OCI-LY7 (cell line): ENCODE results near the gene IZUMO2. TPM values are rescaled to one million over a fixed set of nuclear protein-coding genes. Genes with fewer than 3 reads are reported as not detected.

Experiments
- BruUV-seq: library from RNA; stranded (reverse); fragments of 400-500 nt; replicated peaks from 2 replicates; lab custom pipeline; 2021; lab: Mats Ljungman, UMichigan
- CTCF ChIA-PET: fragments of 300-600 bp; sonication (Branson Sonifier 250); formaldehyde crosslinking; loops from one replicate; lab custom pipeline; 2022; ENCODE audit warnings: antibody characterized with exemption; ENCODE audit not compliant: unreplicated experiment; lab: Charles Lee
- POLR2A ChIA-PET: fragments of 300-600 bp; sonication (Branson Sonifier 250); formaldehyde crosslinking; loops from one replicate; lab custom pipeline; 2022; ENCODE audit warnings: antibody characterized with exemption; lab: Charles Lee
- DNase-seq: peaks from one replicate; pipeline ENCODE4 v3.0.0-alpha.2; 2015; ENCODE audit warnings: low spot score
- H2AFZ ChIP-seq: fragments of 200-600 bp; sonication (generic), shearing (Covaris generic); 2 replicates; pipeline ENCODE4 v1.6.1; 2014; ENCODE audit warnings: mild to moderate bottlenecking, antibody characterized with exemption, low read length, moderate library complexity
- H3K27ac ChIP-seq: fragments of 200-600 bp; sonication (generic); 2 replicates; pipeline ENCODE4 v1.5.1; 2014; ENCODE audit warnings: mixed run types, low read depth, mild to moderate bottlenecking, moderate library complexity, low read length, inconsistent platforms; ENCODE audit not compliant: poor library complexity, severe bottlenecking
- H3K36me3 ChIP-seq: fragments of 200-600 bp; sonication (generic); 2 replicates; pipeline ENCODE4 v1.6.1; 2014; ENCODE audit warnings: mild to moderate bottlenecking, antibody characterized with exemption, low read length, moderate library complexity, mixed read lengths; ENCODE audit not compliant: insufficient read depth
- H3K4me1 ChIP-seq: fragments of 200-600 bp; sonication (generic); 2 replicates; pipeline ENCODE4 v1.5.1; 2014; ENCODE audit warnings: mild to moderate bottlenecking, low read length; ENCODE audit not compliant: insufficient read depth, poor library complexity, severe bottlenecking
- H3K4me2 ChIP-seq: fragments of 200-600 bp; sonication (generic); 2 replicates; pipeline ENCODE4 v1.6.1; 2014; ENCODE audit warnings: mild to moderate bottlenecking, low read length
- H3K4me3 ChIP-seq: fragments of 200-600 bp; sonication (generic); 2 replicates; pipeline ENCODE4 v1.5.1; 2014; ENCODE audit warnings: mild to moderate bottlenecking, low read depth, low read length; ENCODE audit not compliant: poor library complexity, severe bottlenecking
- H3K79me2 ChIP-seq: fragments of 200-600 bp; sonication (generic); 2 replicates; pipeline ENCODE4 v1.6.1; 2016; ENCODE audit warnings: low read depth, mild to moderate bottlenecking, low read length, moderate library complexity, mixed read lengths; ENCODE audit not compliant: insufficient read depth
- H3K9me2 ChIP-seq: fragments of 200-600 bp; sonication (generic); 2 replicates; pipeline ENCODE4 v1.6.1; 2016; ENCODE audit warnings: mild to moderate bottlenecking, low read length, mixed read lengths; ENCODE audit not compliant: insufficient read depth
- H3K9me3 ChIP-seq: fragments of 200-600 bp; sonication (generic); 2 replicates; pipeline ENCODE4 v1.6.1; 2014; ENCODE audit warnings: mild to moderate bottlenecking, mixed run types, low read length, mixed read lengths
- H4K20me1 ChIP-seq: fragments of 200-600 bp; sonication (generic); 2 replicates; pipeline ENCODE4 v1.6.1; 2014; ENCODE audit warnings: mild to moderate bottlenecking, antibody characterized with exemption, low read length, moderate library complexity, mixed read lengths; ENCODE audit not compliant: insufficient read depth
- EZH2phosphoT487 ChIP-seq: fragments of 200-600 bp; sonication (generic); IDR thresholded peaks from 2 replicates; pipeline ENCODE4 v1.6.1; 2018; ENCODE audit warnings: low read depth, borderline replicate concordance, mild to moderate bottlenecking, mixed run types, antibody characterized with exemption, low read length, moderate library complexity, mixed read lengths
- intact Hi-C: fragments of 100-400 bp; cut with micrococcal nuclease; formaldehyde crosslinking; loops from one replicate; pipeline ENCODE4 v1.10.0; 2022; ENCODE audit not compliant: unreplicated experiment
- total RNA-seq, 2 experiments: library from RNA; depleted of rRNA in 1 of 2; stranded (reverse); fragments of >200 nt in 1 of 2; shearing (Covaris generic) in 1 of 2; gene quantifications; 2 replicates each; pipeline ENCODE4 v1.2.3, GENCODE V29; 2014 to 2022
- TF ChIP-seq, protein P1 (sequence below): fragments of 200-600 bp; sonication (generic); conservative IDR thresholded peaks from 2 replicates; pipeline ENCODE4 v1.5.1; 2014; ENCODE audit warnings: mild to moderate bottlenecking, antibody characterized with exemption, low read length, moderate library complexity, mixed read lengths

Gene IZUMO2
- total RNA-seq, 2 experiments from 2014 or later, result not detected

DNA sequence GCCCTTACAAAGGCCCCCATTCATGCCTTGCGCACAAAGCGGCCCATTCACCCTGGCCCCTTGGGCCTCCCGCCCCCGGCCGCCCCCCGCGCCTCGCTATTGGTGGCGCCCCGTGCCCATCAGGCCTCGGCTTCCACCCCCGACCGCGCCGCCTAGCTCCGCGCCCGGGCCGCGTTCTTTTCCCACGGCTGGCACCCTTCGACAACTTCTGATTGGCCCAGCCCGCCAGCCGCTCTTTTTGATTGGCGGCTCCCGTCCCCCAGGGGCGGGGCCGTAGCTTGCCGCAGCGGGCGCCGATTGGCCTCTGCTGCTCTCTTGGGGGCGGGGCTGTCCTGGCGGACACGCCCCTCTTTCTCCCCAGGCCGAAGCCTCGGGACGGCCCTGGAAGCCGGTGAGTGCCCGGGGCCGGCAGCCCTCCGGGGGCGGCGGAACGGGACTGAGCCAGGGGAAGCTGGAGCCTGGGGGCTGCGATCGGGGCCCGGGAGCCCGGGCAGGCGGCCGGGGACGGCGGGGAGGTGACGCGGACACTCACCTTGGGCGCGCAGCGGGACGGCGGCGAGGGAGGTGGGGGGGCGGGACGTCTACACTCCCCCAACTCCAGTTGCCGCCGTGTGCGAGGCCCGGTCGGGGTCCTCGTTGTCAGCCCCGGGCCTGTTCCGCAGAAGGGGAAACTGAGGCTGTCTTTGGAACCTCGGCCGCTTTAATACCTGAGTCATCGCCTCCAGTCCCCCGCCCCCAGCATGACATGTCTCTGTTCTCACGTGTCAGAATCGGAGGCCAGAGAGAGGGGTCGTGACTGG lies 40.4 kb upstream of the IZUMO2 start, which contains the start of gene MYH14:
TSS of gene MYH14 (plus strand) at position 342 of the 800 bp plus-strand sequence. CDS start 6,744 bp downstream, outside the sequence.
- CTCF ChIA-PET, result no interaction called here
- H3K4me1 ChIP-seq, result no peaks in the 10 kb centered on the region
- intact Hi-C loops, result no loop called here
- H3K9me2 ChIP-seq, result no peaks in the 10 kb centered on the region
- H3K4me3 ChIP-seq, result no peak within 1 kb of the TSS
- H3K27ac ChIP-seq, result no peak within 1 kb of the TSS
- no peaks in the 10 kb centered on the region for H3K9me3 ChIP-seq
- no peaks in the 10 kb centered on the region for H3K36me3 ChIP-seq
- H2AFZ ChIP-seq, result no peak within 1 kb of the TSS
- no peaks in the 10 kb centered on the region for H4K20me1 ChIP-seq
- no peak within 1 kb of the TSS for H3K4me2 ChIP-seq
- BruUV-seq, result no TSS peak
- POLR2A ChIA-PET, result no interaction called here
- H3K79me2 ChIP-seq, result no peaks in the 10 kb centered on the region
- no peak for DNase-seq
- TF ChIP-seq, protein P1, sequence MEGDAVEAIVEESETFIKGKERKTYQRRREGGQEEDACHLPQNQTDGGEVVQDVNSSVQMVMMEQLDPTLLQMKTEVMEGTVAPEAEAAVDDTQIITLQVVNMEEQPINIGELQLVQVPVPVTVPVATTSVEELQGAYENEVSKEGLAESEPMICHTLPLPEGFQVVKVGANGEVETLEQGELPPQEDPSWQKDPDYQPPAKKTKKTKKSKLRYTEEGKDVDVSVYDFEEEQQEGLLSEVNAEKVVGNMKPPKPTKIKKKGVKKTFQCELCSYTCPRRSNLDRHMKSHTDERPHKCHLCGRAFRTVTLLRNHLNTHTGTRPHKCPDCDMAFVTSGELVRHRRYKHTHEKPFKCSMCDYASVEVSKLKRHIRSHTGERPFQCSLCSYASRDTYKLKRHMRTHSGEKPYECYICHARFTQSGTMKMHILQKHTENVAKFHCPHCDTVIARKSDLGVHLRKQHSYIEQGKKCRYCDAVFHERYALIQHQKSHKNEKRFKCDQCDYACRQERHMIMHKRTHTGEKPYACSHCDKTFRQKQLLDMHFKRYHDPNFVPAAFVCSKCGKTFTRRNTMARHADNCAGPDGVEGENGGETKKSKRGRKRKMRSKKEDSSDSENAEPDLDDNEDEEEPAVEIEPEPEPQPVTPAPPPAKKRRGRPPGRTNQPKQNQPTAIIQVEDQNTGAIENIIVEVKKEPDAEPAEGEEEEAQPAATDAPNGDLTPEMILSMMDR, result no peak
- no peak for TF ChIP-seq EZH2phosphoT487

GRCh38 chr19:50202962-50203280 lies 39.8 kb upstream of the IZUMO2 start:
- Histone ChIP-seq H3K4me3 (no peak overlapping the region), H3K79me2 (no peaks in the 10 kb centered on the region), H2AFZ (no peak overlapping the region), H3K4me2 (no peak overlapping the region), H3K4me1 (no peaks in the 10 kb centered on the region), H3K36me3 (no peaks in the 10 kb centered on the region), H4K20me1 (no peaks in the 10 kb centered on the region), H3K27ac (no peak overlapping the region), H3K9me2 (no peaks in the 10 kb centered on the region), H3K9me3 (no peaks in the 10 kb centered on the region)
- BruUV-seq, result no TSS peak
- POLR2A ChIA-PET, result no interaction called here
- TF ChIP-seq, protein P1, result no peak
- CTCF ChIA-PET, result no interaction called here
- intact Hi-C loops, result no loop called here
- no peak for DNase-seq

DNA sequence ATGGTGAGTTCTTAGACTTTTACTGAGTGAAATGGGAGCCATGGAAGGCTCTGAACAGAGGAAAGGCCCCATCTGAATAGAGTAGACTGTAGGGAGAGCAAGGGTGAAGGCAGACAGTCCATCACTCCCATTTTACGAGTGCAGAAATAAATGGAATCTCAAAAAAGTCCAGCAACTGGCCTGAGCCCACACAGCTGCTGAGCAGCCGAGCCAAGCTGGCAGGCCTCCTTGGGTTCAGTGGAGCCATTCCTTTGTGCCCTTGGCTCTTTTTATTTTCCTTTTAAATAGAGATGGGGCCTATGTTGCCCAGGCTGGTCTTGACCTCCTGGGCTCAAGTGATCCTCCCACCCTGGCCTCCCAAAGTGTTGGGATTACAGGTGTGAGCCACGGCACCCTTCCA lies 39.3 kb upstream of the IZUMO2 start:
- H3K4me3 ChIP-seq, result no peak overlapping the region
- POLR2A ChIA-PET, result no interaction called here
- CTCF ChIA-PET, result no interaction called here

More for the DNA sequence above, 39.3 kb upstream of the IZUMO2 start:
- H4K20me1 ChIP-seq, result no peaks in the 10 kb centered on the region
- H3K27ac ChIP-seq, result no peak overlapping the region
- H3K4me2 ChIP-seq, result no peak overlapping the region
- no TSS peak for BruUV-seq
- intact Hi-C loops, result no loop called here
- TF ChIP-seq EZH2phosphoT487, result no peak
- TF ChIP-seq, protein P1, result no peak
- no peaks in the 10 kb centered on the region for H3K79me2 ChIP-seq
- no peaks in the 10 kb centered on the region for H3K9me3 ChIP-seq
- H3K4me1 ChIP-seq, result no peaks in the 10 kb centered on the region
- no peak for DNase-seq
- no peaks in the 10 kb centered on the region for H3K36me3 ChIP-seq
- no peak overlapping the region for H2AFZ ChIP-seq
- no peaks in the 10 kb centered on the region for H3K9me2 ChIP-seq
